ENCODE measurements around the gene IL17RD. TPM values are rescaled to one million over a fixed set of nuclear protein-coding genes. Genes with fewer than 3 reads are reported as not detected.
"Not testable (repeated sequence)": the region's sequence is repeated elsewhere in the genome, so short reads cannot be mapped to it uniquely, and the experiment has no call there.

Gene IL17RD
- total RNA-seq, 2 donors from 2014 or later: 3.9 to 5.9 TPM

DNA sequence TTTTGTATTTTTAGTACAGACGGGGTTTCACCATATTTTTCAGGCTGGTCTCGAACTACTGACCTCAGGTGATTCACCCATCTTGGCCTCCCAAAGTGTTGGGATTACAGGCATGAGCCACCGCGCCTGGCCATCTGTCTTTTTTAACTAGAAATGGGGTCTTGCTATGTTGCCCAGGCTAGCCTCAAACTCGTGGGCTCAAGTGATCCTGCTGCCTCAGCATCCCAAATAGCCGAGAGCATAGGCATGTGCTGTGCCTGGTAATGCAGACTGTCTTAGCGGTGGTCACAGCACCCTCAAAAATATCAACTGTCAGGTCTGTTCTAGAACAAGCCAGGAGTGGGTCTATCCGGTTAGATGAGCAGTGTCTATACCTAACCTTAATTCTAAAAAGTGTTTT, 56.5 kb downstream of the IL17RD start:
- ATAC-seq: no peak

DNA sequence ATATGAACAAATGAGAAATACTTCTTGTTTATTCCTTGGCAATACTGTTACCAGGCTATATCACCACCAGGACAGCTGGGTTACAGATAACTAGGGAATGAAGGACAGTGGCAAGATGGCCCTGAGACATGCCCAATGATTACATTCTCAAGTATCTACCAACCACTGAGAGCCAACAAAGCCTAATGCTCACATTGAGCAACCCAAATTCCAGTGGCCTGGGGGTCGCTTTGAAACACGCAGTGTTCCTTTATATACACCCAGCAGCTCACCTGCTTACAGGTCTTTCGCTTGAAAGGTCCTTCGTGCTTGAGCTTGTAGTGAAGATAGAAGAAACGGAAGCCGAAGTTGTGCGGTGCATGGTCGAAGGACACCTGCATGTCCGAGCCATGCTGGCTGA, 59.6 kb downstream of the IL17RD start:
- no peak for ATAC-seq
- no peak for DNase-seq
- intact Hi-C loops (cut with DNase I): loop anchor here in 1 of 2 donors (10.0 kb wide), 1 partner anchor 59 kb away; the partner anchor contains the start of gene IL17RD

More for the DNA sequence above, 56.5 kb downstream of the IL17RD start:
- no peak for DNase-seq
- intact Hi-C loops (cut with DNase I): loop anchor here in 1 of 2 donors (10.0 kb wide), 1 partner anchor 56 kb away; the partner anchor contains the start of gene IL17RD

DNA sequence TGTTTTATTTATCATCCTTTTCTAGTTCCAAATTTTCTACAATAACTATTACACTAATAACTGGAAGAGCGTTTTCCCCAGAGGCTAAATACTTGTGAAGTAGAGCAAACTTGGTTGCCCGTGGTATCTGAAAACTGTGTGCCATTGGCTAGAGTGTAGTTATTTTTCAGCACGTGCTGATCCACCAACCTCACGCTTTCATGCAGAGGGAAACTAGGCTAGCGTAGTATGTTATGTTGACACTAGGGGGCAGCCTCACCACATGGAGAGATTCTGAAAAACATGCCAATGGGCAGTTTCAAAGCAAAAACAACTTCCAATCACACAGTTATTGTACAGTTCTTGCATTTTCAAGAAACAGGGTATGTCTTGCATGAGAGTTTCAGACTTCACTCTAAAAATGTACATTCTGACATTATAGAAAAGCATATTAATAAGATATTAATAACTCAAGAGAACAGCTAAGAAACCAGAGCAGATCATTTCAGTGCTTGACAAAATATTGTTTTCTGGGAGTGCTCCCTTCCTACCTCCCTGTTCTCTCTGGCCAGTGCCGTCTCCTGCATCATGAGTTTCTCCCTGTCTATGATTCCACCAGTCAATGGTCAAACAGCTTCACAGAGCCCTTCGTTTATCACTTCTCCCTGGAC, 65.0 kb downstream of the IL17RD start:
- peak; percentile 52 for DNase-seq
- peak; percentile 81 to 88 for ATAC-seq
- intact Hi-C loops (cut with DNase I): loop anchor here in 1 of 2 donors (5.0 to 10.0 kb wide), 2 partner anchors 65 to 122 kb away; partner anchors contain the start of gene IL17RD

DNA sequence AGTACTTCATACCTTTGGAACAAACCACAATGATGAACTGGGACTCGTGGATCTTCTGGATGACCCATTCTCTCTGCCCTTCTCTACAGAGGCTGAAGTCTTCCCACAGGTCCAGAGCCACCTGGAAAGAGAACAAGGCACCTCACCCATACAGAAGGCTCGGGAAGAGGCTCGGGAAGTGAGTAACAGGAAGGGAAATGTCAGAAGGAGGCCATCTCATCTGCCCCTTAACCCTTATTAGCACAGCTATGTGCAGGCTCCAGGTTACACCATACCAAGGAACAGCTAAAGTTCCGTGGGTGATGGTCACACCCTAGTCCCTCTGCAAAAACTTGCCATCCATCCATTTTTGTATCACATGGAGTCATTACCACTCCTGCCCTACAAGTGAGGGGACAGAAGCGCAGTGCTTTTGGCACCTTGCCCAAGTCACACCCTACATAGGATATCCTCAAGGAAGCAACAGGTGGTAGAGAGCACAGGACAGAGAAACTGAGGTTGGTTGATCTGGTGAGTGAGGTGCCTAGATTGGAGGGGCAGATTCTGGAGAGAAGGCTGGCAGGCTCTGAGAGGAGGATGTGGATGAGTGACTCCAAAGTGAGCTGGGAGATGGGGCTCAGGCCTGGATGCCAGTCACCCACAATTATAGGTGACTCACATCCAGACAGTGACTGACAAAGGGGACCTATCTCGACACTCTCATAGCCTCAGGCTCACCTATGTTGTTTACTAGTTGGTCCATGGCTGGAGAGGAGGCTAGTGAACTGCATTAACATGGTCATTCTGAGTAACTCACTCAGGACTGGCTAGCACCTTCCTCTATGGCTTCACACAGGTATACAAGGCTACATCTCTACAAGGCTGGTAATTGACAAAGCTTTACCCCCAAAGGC, 66.5 kb downstream of the IL17RD start:
- DNase-seq (no peak), ATAC-seq (no peak)
- intact Hi-C loops (cut with DNase I): no loop called here

DNA sequence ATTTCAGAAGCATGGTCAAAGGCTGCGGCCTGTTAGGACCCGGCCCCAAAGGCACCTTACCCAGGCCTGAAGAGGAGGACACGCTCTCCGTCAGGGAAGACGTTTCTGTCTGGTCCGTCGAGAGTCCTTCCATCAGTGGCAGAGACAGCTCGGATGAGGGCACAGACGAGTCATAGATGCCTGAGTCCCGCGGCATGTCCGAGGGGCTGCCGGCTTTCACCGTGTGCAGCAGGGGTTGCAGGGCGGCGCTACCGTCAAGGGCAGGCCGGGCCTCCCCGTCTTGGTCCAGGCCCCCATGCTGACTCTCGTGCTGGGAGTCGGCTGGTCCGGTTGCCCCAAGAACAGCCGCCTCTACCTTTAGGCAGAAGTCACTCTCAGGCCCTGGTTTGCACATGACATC, 67.6 kb downstream of the IL17RD start:
- intact Hi-C loops (cut with DNase I): no loop called here
- no peak for DNase-seq
- ATAC-seq: no peak

DNA sequence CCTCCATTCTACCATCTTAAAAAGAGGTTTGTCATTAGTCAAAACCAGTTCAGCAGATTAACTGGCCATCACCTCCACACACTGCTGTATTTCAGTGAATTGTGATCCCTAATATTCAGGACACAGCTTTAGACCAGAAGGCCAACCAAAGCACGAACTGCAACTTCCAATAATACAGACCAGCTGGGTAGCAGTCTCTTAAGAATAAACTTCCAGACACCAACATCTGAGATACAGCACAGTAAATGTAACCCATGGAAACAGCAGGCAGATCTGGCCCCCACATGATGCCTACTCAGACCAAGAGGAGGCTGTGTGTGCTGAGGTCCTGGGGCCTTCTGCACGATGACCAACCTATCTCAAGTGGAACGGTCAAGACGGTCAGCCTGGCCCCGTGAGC, 69.8 kb downstream of the IL17RD start:
- DNase-seq (no peak), ATAC-seq (no peak)
- intact Hi-C loops (cut with DNase I): no loop called here

DNA sequence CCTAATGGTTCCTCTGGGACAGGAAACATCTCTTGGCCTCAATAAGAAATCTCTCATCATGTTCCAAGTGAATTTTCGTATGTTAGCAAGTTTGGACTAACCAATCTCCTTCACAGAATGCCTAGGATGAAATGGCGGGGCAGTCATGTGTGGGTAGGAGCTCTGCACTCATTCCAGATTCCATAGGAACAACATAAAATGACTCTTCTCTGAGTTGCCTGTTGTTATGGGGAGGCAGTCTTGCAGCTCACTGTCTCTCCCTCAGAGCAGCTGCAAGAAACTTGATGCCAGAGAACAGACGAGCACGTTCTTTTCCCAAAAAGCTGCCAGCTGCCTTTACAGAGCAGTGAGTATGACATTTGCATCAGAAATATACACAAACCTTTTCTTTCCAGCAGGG, 70.6 kb downstream of the IL17RD start:
- DNase-seq: no peak
- ATAC-seq: no peak
- intact Hi-C loops (cut with DNase I): no loop called here

DNA sequence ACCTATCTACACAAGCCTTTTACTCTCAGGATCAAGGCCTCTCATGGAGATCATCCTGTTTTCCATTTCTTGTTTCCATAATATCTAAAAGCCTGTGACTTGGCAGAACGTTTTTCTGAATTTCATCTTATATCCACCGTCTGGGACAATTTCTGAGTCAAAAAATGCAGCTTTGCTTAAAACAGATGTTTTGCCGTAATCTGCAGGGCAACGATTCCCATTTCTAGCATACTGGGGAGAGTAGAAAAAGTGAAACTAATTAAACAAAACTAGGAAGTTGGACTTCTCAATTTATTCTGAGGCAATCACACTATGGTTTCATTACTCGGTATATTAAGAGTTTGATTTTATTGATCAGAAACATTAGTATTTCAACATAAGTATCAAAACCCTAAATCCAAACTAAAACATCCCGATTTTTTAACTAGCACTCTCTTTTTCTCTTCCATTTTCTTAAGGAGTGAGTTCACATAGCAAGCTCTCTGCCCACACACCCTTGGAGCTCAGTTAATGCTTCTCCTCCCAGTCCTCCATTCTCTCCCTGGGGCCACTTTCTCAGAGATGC, 71.1 kb downstream of the IL17RD start:
- intact Hi-C loops (cut with DNase I): no loop called here
- DNase-seq (no peak), ATAC-seq (no peak)

DNA sequence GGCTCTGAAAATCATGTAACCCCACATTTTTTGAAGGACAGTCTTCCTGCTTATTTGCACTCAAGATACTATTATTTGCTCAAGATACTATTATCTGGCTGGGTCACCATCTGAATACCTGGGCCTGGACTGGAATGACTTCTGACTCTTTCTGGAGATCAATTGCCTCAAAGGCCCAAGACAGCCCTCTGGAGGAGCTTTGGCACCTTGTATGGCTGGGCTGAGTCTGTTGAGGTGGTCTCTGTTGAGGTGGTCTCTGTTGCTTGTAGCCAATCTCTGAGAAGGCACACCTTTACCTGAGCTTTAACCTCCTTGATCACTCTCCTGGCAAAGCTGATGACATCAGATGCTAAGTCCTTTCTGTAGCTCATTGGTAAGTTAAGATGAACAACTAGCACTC, 71.7 kb downstream of the IL17RD start:
- DNase-seq (no peak), ATAC-seq (no peak)
- intact Hi-C loops (cut with DNase I): no loop called here

DNA sequence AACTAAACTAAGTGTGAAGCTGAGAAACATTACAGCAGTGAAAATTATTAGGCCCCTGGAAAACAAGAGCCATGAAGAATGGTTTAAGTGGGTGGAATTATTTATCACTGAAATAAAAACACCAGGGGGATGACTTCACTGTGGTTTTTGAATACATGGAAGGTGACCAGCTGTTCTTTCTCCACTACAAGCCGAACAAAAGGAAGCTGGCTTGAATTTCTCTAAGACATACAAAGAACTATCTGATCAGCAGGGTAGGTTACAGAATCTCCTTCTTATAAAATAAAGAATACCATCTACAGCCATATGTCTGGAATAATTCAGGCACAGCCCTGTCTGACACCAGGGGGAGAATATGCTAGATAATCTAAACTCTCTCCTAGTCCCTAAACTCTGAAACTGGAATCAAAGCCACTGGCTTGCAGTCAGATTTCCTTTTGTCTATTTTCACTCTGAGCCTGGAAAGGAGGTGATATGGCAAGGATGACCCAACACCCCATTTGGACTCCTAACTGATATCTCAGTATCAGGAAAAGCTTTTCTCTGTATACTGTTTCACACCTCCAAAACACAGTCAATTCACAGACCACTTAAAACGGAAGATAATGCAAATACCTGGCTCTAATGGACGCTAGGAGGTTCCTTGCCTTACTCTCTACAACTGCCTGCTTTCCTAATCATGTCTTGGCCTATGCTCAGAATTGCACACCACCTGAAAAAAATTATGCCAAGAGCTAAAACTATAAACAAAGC, 73.5 kb downstream of the IL17RD start:
- intact Hi-C loops (cut with DNase I): no loop called here
- ATAC-seq (peak in 1 of 2 donors; percentile 49), DNase-seq (no peak)

DNA sequence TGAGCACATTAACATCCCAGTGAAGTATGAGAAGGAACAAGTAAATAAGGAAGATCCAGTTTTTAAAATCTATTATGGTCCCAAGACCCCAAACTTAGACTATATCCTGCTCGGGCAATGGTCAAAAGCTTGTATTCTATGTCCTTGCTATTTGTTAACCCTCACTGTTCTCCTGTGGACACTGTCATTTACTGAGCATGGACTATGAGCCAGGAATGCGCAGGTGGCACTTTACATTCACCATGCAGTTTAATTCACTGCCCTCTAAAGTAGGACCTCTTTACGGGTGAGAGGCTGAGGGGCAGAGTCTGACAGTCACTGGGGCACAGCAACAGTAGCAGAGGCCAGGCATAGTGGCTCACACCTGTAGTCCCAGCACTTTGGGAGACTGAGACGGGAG, 76.1 kb downstream of the IL17RD start:
- no peak for ATAC-seq
- no peak for DNase-seq
- intact Hi-C loops (cut with DNase I): no loop called here

DNA sequence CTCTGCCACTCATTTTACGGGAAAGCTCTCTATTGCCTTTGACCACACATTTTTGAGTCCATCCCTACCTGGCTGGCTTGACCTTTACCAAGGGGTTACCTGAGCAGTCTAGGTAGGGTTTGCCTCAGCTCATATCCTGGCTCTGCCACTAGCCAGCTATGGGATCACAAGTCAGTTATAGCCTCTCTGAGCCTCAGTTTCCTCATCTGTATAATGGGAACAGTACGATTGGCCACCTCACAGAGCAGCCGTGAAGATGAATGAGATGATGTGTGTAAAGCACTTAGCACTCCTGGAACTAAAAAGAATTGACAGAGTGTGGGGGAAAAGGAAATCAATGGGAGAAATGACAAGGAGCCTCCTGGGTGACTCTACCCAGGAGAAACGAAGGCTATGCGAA, 76.7 kb downstream of the IL17RD start:
- no peak for ATAC-seq
- intact Hi-C loops (cut with DNase I): no loop called here
- no peak for DNase-seq

DNA sequence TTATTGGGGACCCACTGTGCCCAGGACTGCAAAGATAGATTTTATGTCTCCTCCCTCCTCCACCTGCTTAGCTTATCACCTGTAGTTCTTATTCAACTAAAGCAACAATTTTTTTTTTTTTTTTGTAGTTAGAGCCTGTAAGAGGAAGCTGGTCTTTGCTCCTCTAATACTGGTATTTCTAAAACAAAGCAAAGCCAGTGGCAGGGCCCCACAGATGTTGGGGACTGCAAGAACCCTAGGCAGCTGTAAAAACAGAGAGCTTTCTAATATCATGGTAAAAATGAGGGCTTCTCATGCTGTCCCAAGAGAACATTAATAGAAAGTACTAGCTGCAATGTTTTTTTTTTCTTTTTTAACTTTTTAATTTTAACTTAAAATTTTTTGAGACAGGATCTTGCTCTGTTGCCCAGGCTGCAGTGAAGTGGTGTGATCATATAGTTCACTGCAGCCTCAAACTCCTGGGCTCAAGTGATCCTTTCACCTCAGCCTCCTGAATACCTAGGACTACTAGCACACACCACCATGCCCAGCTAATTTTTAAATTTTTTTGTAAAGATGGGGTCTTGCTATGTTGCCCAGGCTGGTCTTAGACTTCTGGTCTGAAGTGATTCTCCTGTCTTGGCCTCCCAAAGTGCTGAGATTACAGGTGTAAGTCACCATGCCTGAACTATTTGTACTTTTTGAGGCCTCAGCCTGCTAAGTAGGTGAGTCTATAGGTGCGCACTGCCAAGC, 77.6 kb downstream of the IL17RD start:
- intact Hi-C loops (cut with DNase I): no loop called here
- ATAC-seq (no peak), DNase-seq (no peak)

DNA sequence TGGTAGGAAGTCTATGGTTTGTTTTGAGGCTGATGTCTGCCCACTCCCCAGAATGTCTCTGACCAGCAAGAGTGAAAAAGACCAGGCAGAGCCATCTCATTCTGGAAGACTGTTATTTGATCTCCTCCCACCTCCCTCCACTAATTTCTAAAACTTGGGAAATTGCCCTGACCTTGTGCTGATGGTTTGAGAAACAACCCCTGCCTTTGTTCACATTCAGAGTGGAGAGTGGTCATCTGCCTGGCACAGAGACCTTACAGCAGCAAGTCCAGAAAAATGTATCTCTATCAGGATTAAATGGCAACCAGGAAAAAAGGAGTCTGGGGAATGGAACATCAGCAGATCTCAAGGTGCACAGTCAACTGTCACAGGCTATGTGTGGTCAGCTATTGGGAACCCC, 79.0 kb downstream of the IL17RD start:
- ATAC-seq (no peak), DNase-seq (no peak)
- intact Hi-C loops (cut with DNase I): no loop called here

DNA sequence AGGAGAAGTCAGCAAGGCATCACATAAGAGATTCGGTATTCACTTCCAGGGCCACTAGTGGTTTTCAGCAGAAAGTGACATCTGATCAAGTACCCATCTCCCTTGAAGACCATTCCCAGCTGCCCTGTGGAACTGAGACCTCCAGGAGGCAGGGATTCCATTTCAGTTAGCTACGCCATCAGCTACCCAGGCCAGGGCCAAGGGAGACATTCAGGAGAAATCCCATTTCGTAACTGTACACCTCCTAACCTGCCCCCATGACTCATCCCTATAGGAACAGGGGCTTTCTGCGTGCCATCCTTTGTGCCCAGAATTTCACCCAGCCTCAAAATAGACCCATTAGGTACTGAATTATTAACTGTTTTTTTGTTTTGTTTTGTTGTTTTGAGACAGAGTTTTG, 79.9 kb downstream of the IL17RD start:
- DNase-seq: no peak
- ATAC-seq: no peak
- intact Hi-C loops (cut with DNase I): no loop called here

DNA sequence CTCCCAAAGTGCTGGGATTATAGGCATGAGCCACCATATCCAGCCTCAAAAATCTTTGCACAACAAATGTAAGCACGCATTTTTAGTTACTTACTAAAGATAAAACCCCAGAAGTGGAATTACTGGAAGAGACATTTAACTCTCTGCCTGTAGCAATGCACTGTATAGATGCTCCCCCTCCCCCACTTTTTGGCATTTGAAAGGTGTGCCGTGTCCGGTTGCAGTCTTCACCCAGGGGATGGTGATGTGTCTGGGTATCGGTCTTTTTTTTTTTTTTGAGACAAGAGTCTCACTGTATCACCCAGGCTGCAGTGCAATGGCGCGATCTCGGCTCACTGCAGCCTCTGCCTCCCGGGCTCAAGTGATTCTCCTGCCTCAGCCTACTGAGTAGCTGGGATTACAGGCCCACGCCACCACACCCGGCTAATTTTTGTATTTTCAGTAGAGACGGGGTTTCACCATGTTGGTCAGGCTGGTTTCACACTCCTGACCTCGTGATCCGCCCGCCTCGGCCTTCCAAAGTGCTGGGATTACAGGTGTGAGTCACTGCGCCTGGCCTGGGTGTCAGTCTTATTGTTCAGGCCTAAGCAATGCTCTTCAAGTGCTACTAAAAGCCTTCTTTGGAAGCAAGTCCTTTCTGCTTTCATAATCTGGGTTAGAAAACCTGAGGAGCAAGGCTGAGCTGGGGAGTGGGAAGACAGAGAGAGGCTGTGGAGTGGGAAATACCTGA, 81.7 kb downstream of the IL17RD start:
- ATAC-seq; DNase-seq; intact Hi-C loops (cut with DNase I): not testable (repeated sequence)

DNA sequence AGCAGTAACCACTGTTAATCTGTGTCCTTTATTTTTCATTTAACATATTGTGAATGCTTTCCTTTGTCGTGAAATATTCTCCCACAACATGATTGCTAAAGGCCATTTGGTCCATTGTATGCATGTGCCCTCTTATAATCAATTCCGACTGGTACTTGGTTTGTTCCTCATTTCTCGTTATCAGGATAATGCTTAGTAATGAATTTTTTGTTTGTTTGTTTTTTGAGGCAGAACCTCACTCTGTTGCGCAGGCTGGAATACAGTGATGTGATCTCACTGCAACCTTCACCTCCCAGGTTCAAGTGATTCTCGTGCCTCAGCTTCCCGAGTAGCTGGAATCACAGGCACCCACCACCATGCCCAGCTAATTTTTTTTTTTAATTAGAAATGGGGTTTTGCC, 82.7 kb downstream of the IL17RD start:
- intact Hi-C loops (cut with DNase I): no loop called here
- ATAC-seq: no peak
- no peak for DNase-seq

DNA sequence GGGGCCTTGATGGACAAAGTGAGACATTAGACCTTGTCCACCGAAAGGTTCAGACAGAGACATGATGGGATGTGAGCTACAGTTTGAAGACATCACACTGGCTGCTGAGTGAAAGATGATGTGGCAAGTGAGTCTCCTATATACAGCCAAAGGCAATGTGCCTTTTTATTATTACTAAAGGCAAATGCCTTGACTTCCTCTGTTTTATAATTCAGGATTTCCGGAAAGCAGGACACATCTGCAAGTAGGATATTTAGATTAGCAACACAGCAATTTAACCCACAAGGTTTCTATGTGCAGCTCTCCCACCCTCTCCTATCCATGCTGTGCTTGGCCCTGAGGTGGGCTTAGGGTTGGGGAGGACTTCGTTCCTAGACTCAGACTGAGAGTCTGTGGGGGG, 84.0 kb downstream of the IL17RD start:
- intact Hi-C loops (cut with DNase I): no loop called here
- ATAC-seq: no peak
- DNase-seq: no peak

Measured in left cardiac atrium (tissue), 4 donors.